AG09319 (cell line): Measurements from ENCODE around the gene GRIK2.
A peak's percentile ranks its signal among the peaks of the same experiment; 100 is the strongest.

Source experiments
- DNase-seq: peaks from one replicate; pipeline ENCODE4 v3.0.0-alpha.2; 2010; ENCODE audit warnings: low read depth; ENCODE audit errors: extremely low read depth
- CTCF ChIP-seq: IDR thresholded peaks from 2 replicates; pipeline ENCODE4 v1.5.1; 2011; ENCODE audit warnings: low read depth, mild to moderate bottlenecking, inconsistent platforms, low read length, moderate library complexity

GRIK2 gene

GRCh38 chr6:101740631-101741030, 347.1 kb downstream of the GRIK2 start:
- DNase-seq, result no peak
- no peak for TF ChIP-seq CTCF

GRCh38 chr6:101741474-101742171, 348.1 kb downstream of the GRIK2 start:
- no peak for TF ChIP-seq CTCF
- no peak for DNase-seq

- no peak for DNase-seq
- no peak for TF ChIP-seq CTCF
Measured at GRCh38 chr6:101747160-101747559, 353.7 kb downstream of the GRIK2 start.

- no peak for TF ChIP-seq CTCF
- DNase-seq, result no peak
Measured at GRCh38 chr6:101747716-101748115, 354.2 kb downstream of the GRIK2 start.

GRCh38 chr6:101755931-101756330, 362.4 kb downstream of the GRIK2 start:
- no peak for TF ChIP-seq CTCF
- DNase-seq, result no peak

- TF ChIP-seq CTCF, result no peak
- DNase-seq, result no peak
Measured at GRCh38 chr6:101758368-101758767, 364.9 kb downstream of the GRIK2 start.

- DNase-seq, result peak; percentile 71
- TF ChIP-seq CTCF, result no peak
Measured at GRCh38 chr6:101760843-101761621, 367.5 kb downstream of the GRIK2 start.
